Measurements from ENCODE around the gene MICAL2.

Gene MICAL2

DNA sequence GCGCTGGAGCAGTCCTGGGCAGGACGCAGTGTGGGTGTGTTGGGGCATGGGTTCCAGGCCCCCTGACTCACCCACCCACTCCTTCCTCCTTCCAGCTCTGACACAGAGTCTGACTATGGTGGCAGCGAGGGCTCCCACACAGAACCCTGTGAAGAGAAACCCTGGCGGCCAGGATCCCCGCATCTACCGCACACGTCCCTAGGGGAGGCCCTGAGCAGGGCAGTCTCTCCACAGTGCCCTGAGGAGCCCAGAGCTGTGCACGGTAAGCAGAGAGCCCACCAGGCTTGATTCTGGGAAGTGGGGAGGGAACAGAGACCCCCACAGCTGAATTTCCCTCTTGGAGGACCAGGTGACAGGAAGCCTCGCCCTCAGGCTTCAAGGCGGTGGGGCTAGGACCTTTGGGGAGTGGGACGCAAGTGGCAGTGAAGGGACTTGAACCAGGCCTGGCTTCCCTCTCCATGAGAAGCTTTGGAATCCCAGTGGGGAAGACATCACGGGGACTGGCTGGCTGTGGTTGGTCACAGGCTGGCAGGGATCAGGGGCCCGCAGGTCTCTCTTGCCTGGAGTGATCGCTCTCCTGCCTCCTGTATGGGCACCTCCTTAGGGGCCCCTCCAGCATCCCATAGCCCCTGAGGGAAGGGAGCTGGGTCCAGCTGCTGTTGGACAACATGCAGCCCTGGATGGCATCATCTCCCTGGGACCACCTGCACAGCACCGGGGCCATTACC lies 170.6 kb downstream of the MICAL2 start:
- TF ChIP-seq TAF1 (IDR thresholded peaks at IDR 0.05; ENCODE audit: low read depth), result peak; percentile 9; the same call in 1 of the 2 replicates
- TF ChIP-seq CEBPB (IDR thresholded peaks at IDR 0.05), result no peak

DNA sequence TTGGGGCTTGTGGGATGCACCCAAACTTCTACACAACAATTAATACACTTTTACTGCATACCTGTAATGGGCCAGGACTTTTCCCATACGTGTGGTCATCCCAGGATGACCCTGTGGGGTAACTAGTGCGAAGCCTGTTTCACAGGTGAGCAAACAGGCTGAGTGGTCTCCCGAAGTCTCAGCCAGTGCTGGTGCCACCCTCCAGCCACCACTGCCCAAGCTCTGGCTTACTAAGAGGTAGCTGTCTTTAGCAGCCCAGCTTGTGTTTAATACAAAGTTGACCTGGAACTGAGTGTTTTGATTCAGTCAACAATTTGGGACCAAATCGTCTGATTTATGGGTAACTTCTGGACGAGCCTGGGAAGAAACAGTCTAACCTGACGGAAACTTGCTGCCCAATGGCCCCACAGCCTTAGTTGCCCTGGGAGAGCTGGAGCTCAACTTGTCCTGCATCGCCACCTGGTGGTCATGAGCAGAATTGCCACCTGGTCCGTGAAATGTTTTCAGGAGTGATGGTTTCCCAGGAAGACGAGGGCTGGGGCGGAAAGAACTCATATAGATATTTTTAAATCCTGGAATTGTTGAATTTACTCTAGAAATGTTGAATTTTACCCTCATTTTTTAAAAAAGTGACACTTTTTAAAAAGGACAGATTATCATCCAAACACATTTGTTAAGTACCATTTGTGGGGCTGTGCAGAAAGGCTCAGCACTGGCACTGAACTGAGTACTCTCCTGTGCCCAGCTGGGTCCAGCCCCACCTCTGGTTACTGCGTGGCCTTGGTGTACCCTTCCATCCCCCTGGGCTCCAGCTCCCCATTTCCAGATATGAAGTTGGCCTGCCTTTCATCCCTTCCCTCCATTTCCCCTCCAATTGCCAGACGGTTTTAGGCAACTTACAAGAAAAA lies 171.4 kb downstream of the MICAL2 start:
- TF ChIP-seq ZBTB7A (IDR thresholded peaks at IDR 0.05; ENCODE audit: low read depth) (no peak), RAD21 (IDR thresholded peaks at IDR 0.05; ENCODE audit: low read depth) (peak; percentile 100)

DNA sequence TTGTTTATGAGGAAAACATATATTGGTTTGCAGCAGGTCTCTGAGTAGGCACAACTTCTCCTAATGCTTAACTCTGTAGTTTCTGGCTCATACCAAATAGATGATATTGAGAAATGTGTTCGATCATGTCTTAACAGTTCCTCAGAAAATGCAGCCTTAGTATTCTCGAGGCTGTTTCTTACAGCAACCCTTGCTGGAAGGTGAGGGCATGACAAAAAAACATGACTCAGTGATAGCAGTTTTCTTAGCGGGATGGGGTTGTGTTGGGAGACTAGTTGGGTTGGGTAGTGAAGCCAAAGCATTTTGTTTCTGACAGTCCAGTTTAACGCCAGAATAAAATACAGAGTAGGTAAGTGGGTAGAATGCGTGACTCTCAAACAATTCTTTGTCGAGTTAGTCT lies 172.3 kb downstream of the MICAL2 start:
- no peak for TF ChIP-seq TCF12 (IDR thresholded peaks at IDR 0.05; ENCODE audit: low read depth)
- no peak for TF ChIP-seq CEBPB (IDR thresholded peaks at IDR 0.05)
- TF ChIP-seq YY1 (IDR thresholded peaks at IDR 0.05; ENCODE audit: low read depth), result no peak
- no peak for TF ChIP-seq CREB1 (IDR thresholded peaks at IDR 0.05; ENCODE audit: low read depth)
- TF ChIP-seq, protein P1, sequence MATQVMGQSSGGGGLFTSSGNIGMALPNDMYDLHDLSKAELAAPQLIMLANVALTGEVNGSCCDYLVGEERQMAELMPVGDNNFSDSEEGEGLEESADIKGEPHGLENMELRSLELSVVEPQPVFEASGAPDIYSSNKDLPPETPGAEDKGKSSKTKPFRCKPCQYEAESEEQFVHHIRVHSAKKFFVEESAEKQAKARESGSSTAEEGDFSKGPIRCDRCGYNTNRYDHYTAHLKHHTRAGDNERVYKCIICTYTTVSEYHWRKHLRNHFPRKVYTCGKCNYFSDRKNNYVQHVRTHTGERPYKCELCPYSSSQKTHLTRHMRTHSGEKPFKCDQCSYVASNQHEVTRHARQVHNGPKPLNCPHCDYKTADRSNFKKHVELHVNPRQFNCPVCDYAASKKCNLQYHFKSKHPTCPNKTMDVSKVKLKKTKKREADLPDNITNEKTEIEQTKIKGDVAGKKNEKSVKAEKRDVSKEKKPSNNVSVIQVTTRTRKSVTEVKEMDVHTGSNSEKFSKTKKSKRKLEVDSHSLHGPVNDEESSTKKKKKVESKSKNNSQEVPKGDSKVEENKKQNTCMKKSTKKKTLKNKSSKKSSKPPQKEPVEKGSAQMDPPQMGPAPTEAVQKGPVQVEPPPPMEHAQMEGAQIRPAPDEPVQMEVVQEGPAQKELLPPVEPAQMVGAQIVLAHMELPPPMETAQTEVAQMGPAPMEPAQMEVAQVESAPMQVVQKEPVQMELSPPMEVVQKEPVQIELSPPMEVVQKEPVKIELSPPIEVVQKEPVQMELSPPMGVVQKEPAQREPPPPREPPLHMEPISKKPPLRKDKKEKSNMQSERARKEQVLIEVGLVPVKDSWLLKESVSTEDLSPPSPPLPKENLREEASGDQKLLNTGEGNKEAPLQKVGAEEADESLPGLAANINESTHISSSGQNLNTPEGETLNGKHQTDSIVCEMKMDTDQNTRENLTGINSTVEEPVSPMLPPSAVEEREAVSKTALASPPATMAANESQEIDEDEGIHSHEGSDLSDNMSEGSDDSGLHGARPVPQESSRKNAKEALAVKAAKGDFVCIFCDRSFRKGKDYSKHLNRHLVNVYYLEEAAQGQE (IDR thresholded peaks at IDR 0.05; ENCODE audit: low read depth), result no peak
- no peak for TF ChIP-seq EP300 (IDR thresholded peaks at IDR 0.05; ENCODE audit: borderline replicate concordance)
- no peak for TF ChIP-seq TAF1 (IDR thresholded peaks at IDR 0.05; ENCODE audit: low read depth)
- TF ChIP-seq NFIC (IDR thresholded peaks at IDR 0.05), result no peak
- TF ChIP-seq TEAD4 (IDR thresholded peaks at IDR 0.05), result no peak
- TF ChIP-seq, protein P2, sequence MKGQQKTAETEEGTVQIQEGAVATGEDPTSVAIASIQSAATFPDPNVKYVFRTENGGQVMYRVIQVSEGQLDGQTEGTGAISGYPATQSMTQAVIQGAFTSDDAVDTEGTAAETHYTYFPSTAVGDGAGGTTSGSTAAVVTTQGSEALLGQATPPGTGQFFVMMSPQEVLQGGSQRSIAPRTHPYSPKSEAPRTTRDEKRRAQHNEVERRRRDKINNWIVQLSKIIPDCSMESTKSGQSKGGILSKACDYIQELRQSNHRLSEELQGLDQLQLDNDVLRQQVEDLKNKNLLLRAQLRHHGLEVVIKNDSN (IDR thresholded peaks at IDR 0.05), result no peak
- no peak for TF ChIP-seq RAD21 (IDR thresholded peaks at IDR 0.05; ENCODE audit: low read depth)
- TF ChIP-seq ZBTB7A (IDR thresholded peaks at IDR 0.05; ENCODE audit: low read depth), result no peak

DNA sequence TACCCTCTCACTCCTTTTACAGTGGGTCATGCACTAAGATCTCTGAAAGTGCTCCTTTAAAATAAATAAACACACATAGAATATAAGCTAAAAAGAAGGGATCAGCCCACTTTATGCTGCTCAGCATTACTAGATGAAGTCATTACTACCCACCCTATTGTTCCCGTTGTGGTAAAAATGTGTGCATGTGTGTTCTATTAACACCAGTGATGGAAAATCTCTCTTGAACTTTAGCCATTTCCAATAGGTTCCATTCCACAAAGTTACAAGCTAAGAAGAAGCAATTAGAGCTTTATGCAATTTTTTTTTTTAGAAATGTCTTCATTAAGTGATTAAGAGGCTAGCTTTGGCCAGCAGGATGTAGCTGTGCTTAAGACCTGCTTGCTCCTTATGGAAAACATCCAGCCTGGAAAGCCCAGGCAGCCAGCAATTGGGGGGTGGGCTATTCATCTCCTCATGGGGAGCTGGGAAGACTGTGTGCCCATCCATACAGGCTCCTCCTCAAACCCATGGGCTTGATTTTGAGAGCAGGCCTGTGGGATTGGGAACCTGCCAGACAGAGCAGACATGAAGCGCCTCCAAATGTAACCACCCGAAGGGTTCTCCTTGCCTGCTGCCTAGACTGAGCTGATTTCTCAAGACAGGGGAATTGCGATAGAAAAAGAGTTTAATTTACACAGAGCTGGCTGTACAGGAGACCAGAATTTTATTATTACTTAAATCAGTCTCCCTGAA lies 174.1 kb downstream of the MICAL2 start:
- TF ChIP-seq TAF1 (IDR thresholded peaks at IDR 0.05; ENCODE audit: low read depth), result no peak
- no peak for TF ChIP-seq FOXM1 (IDR thresholded peaks at IDR 0.05; ENCODE audit: borderline replicate concordance, low read depth)
- TF ChIP-seq NFIC (IDR thresholded peaks at IDR 0.05), result no peak
- TF ChIP-seq CREB1 (IDR thresholded peaks at IDR 0.05; ENCODE audit: low read depth), result no peak
- TF ChIP-seq, protein P2 (IDR thresholded peaks at IDR 0.05), result no peak

DNA sequence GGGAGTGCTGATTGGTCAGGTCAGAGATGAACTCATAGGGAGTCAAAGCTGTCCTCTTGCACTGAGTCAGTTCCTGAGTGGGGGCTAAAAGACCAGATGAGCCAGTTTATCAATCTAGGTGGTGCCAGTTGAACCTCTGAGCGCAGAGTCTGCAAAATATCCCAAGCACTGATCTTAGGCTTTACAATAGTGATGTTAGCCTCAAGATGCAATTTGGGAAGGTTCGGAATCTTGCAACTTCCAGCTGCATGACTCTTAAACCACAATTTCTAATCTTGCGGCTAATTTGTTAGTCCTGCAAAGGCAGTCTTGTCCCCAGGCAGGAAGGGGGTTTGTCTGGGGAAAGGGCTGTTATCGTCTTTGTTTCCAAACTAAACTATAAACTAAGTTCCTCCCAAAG lies 174.7 kb downstream of the MICAL2 start:
- TF ChIP-seq TAF1 (IDR thresholded peaks at IDR 0.05; ENCODE audit: low read depth), result no peak
- no peak for TF ChIP-seq ZBTB7A (IDR thresholded peaks at IDR 0.05; ENCODE audit: low read depth)
- TF ChIP-seq, protein P1 (IDR thresholded peaks at IDR 0.05; ENCODE audit: low read depth), result no peak
- no peak for TF ChIP-seq NFIC (IDR thresholded peaks at IDR 0.05)
- no peak for TF ChIP-seq FOXM1 (IDR thresholded peaks at IDR 0.05; ENCODE audit: borderline replicate concordance, low read depth)
- no peak for TF ChIP-seq EP300 (IDR thresholded peaks at IDR 0.05; ENCODE audit: borderline replicate concordance)
- TF ChIP-seq CEBPB (IDR thresholded peaks at IDR 0.05), result no peak
- no peak for TF ChIP-seq EGR1 (IDR thresholded peaks at IDR 0.05)
- no peak for TF ChIP-seq CREB1 (IDR thresholded peaks at IDR 0.05; ENCODE audit: low read depth)
- no peak for TF ChIP-seq RAD21 (IDR thresholded peaks at IDR 0.05; ENCODE audit: low read depth)
- TF ChIP-seq, protein P2 (IDR thresholded peaks at IDR 0.05), result no peak
- no peak for TF ChIP-seq TCF12 (IDR thresholded peaks at IDR 0.05; ENCODE audit: low read depth)
- TF ChIP-seq YY1 (IDR thresholded peaks at IDR 0.05; ENCODE audit: low read depth), result no peak
- TF ChIP-seq, protein P3, sequence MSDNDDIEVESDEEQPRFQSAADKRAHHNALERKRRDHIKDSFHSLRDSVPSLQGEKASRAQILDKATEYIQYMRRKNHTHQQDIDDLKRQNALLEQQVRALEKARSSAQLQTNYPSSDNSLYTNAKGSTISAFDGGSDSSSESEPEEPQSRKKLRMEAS (IDR thresholded peaks at IDR 0.05), result no peak
- no peak for TF ChIP-seq TEAD4 (IDR thresholded peaks at IDR 0.05)

Data from Ishikawa (cell line).